ENCODE measurements around the gene GPX7. TPM values are rescaled to one million over a fixed set of nuclear protein-coding genes. Genes with fewer than 3 reads are reported as not detected.

GPX7 gene
- total RNA-seq, 4 donors from 2014 or later = 4.8 to 9.1 (median 9.0) TPM

GRCh38 chr1:52580283-52580682, 21.9 kb upstream of the GPX7 start:
- DNase-seq (ENCODE audit: low spot score in 2 of 2) = no peak
- intact Hi-C loops (cut with DNase I; ENCODE audit: low total_unique reads) = no loop called here
- H3K4me3 ChIP-seq (ENCODE audit: low read depth, poor library complexity, severe bottlenecking) = no peak overlapping the region
- TF ChIP-seq, protein P1, sequence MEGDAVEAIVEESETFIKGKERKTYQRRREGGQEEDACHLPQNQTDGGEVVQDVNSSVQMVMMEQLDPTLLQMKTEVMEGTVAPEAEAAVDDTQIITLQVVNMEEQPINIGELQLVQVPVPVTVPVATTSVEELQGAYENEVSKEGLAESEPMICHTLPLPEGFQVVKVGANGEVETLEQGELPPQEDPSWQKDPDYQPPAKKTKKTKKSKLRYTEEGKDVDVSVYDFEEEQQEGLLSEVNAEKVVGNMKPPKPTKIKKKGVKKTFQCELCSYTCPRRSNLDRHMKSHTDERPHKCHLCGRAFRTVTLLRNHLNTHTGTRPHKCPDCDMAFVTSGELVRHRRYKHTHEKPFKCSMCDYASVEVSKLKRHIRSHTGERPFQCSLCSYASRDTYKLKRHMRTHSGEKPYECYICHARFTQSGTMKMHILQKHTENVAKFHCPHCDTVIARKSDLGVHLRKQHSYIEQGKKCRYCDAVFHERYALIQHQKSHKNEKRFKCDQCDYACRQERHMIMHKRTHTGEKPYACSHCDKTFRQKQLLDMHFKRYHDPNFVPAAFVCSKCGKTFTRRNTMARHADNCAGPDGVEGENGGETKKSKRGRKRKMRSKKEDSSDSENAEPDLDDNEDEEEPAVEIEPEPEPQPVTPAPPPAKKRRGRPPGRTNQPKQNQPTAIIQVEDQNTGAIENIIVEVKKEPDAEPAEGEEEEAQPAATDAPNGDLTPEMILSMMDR (IDR thresholded peaks at IDR 0.05) = no peak
- no peak for TF ChIP-seq POLR2A (IDR thresholded peaks at IDR 0.05)
- 91 to 94% methylated on average over 3 of the region's 3 CpGs for WGBS, 2 donors

DNA sequence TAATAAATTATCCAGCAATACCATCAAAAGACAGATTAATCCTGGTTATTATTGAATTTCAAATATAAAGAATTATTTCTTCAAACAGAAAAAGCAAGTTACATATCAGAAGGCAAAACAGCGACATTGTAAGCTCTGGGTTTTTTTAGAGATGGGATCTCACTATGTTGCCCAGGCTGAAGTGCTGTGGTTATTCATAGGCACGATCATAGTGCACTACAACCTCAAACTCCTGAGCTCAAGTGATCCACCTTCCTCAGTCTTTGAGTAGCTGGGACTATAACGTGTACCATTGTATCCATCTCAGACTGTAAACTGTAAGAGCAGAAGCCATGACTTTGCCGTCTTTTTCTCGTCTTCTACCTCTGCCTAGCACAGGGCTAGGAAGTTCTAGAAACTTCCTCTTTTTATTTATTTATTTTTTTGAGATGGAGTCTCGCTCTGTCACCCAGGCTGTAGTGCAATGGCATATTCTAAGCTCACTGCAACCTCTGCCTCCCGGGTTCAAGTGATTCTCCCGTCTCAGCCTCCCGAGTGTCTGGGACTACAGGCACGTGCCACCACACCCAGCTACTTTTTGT, 20.0 kb upstream of the GPX7 start:
- 90 to 93% methylated on average over 10 of the region's 10 CpGs for WGBS, 2 donors

DNA sequence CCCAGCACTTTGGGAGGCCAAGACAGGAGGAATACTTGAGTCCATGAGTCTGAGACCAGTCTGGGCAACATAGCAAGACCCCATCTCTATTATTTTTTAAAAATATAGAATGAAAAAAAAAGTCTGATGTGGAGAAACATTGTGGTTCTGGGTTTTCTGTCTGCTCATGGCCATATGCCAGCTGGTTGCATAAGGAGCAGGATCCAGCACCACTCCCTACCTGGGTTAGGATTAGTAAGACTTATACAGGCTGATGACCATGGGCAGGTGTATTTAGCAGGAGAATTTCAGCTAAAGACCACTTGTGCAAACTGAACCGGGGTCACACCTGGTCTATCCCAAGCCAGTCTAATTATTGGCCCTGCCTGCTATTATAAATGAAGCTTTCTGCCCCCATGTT, 16.7 kb upstream of the GPX7 start:
- intact Hi-C loops (cut with DNase I; ENCODE audit: low total_unique reads) = no loop called here
- H3K4me3 ChIP-seq (ENCODE audit: low read depth, poor library complexity, severe bottlenecking) = no peak overlapping the region
- TF ChIP-seq POLR2A (IDR thresholded peaks at IDR 0.05) = no peak
- TF ChIP-seq, protein P1 (IDR thresholded peaks at IDR 0.05) = no peak
- WGBS, 2 donors = 63 to 69% methylated on average over 1 of the region's 1 CpG
- no peak for DNase-seq (ENCODE audit: low spot score in 2 of 2)

More for the DNA sequence above, 20.0 kb upstream of the GPX7 start:
- no peak for DNase-seq (ENCODE audit: low spot score in 2 of 2)
- no peak overlapping the region for H3K4me3 ChIP-seq (ENCODE audit: low read depth, poor library complexity, severe bottlenecking)
- no peak for TF ChIP-seq POLR2A (IDR thresholded peaks at IDR 0.05)
- TF ChIP-seq, protein P1 (IDR thresholded peaks at IDR 0.05) = no peak
- intact Hi-C loops (cut with DNase I; ENCODE audit: low total_unique reads) = no loop called here

DNA sequence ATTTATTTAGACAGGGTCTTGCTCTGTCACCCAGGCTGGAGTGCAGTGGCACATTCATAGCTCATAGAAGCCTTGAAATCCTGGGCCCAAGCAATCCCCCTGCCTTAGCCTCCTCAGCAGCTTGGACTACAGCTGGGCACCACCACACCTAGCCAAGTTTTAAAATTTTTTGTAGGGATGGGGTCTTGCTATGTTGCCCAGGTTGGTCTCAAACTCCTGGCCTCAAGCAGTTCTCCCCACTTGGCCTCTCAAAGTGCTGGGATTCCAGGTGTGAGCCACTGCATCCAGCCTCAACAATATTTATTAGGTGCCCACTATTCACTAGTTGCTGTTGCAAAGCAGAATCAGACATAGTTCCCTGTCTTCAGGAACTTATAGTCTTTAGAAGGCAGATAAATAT, 14.1 kb upstream of the GPX7 start:
- no peak overlapping the region for H3K4me3 ChIP-seq (ENCODE audit: low read depth, poor library complexity, severe bottlenecking)
- no peak for TF ChIP-seq POLR2A (IDR thresholded peaks at IDR 0.05)
- TF ChIP-seq, protein P1 (IDR thresholded peaks at IDR 0.05) = no peak
- no peak for DNase-seq (ENCODE audit: low spot score in 2 of 2)
- intact Hi-C loops (cut with DNase I; ENCODE audit: low total_unique reads) = no loop called here

GRCh38 chr1:52588535-52588934, 13.6 kb upstream of the GPX7 start:
- no peak for DNase-seq (ENCODE audit: low spot score in 2 of 2)
- intact Hi-C loops (cut with DNase I; ENCODE audit: low total_unique reads) = no loop called here
- TF ChIP-seq, protein P1 (IDR thresholded peaks at IDR 0.05) = no peak
- no peak for TF ChIP-seq POLR2A (IDR thresholded peaks at IDR 0.05)
- no peak overlapping the region for H3K4me3 ChIP-seq (ENCODE audit: low read depth, poor library complexity, severe bottlenecking)
- WGBS, 2 donors = 48 to 61% methylated on average over 1 of the region's 1 CpG

- TF ChIP-seq, protein P1 (IDR thresholded peaks at IDR 0.05) = no peak
- TF ChIP-seq POLR2A (IDR thresholded peaks at IDR 0.05) = no peak
- no peak overlapping the region for H3K4me3 ChIP-seq (ENCODE audit: low read depth, poor library complexity, severe bottlenecking)
- no peak for DNase-seq (ENCODE audit: low spot score in 2 of 2)
- 56 to 60% methylated on average over 6 of the region's 6 CpGs for WGBS, 2 donors
- intact Hi-C loops (cut with DNase I; ENCODE audit: low total_unique reads) = no loop called here
These were observed 11.9 kb upstream of the GPX7 start for GRCh38 chr1:52590266-52590665.
